SK-N-SH (cell line): ENCODE measurements around the gene RAD51B. TPM values are rescaled to one million over a fixed set of nuclear protein-coding genes. Genes with fewer than 3 reads are reported as not detected.
"Not testable (repeated sequence)": the region's sequence is repeated elsewhere in the genome, so short reads cannot be mapped to it uniquely, and the experiment has no call there.

Experiments
- CTCF ChIA-PET: fragments of 300-600, 350-600 bp; formaldehyde crosslinking; extraction: SDS; loops from one replicate; lab custom pipeline; 2021; lab: Yijun Ruan, JAX
- POLR2A ChIA-PET: fragments of 350-600 bp; sonication (Branson Sonifier 250); formaldehyde crosslinking; extraction: SDS; loops from one replicate; lab custom pipeline; 2020; ENCODE audit warnings: antibody characterized with exemption, inconsistent platforms; lab: Yijun Ruan, JAX
- DNase-seq: peaks from one replicate; pipeline ENCODE4 v3.0.0; 2012
- H2AFZ ChIP-seq: fragments of 200-600 bp; sonication (generic); 2 replicates; pipeline ENCODE4 v1.8.1; 2016; ENCODE audit warnings: antibody characterized with exemption, mild to moderate bottlenecking, low read depth
- H3F3A ChIP-seq: fragments of 200-600 bp; sonication (generic); replicated peaks from 2 replicates; pipeline ENCODE3; 2016; ENCODE audit warnings: antibody characterized with exemption, mild to moderate bottlenecking; ENCODE audit not compliant: insufficient read depth
- H3K27ac ChIP-seq, 2 experiments: fragments of 200-500 bp in 1 of 2; fragments of 200-600 bp in 1 of 2; sonication (Bioruptor generic) in 1 of 2; sonication (generic), shearing (Covaris generic) in 1 of 2; 2 replicates each; pipeline versions ENCODE4 v1.5.1 to v1.6.1; 2014 to 2016; ENCODE audit warnings: low read depth in 2 of 2, inconsistent platforms in 1 of 2, low read length in 1 of 2, mild to moderate bottlenecking in 1 of 2, mixed read lengths in 1 of 2
- H3K27me3 ChIP-seq: fragments of 200-600 bp; sonication (generic), shearing (Covaris generic); 2 replicates; pipeline ENCODE4 v1.6.1; 2016; ENCODE audit warnings: mixed run types; ENCODE audit not compliant: insufficient read depth
- H3K36me3 ChIP-seq, 2 experiments: fragments of 200-500 bp in 1 of 2; fragments of 200-600 bp in 1 of 2; sonication (Bioruptor generic) in 1 of 2; sonication (generic) in 1 of 2; replicated peaks in 1 of 2; 2 replicates each; pipeline versions ENCODE3 to v1.5.1; 2014 to 2016; ENCODE audit warnings: low read length in 1 of 2, mild to moderate bottlenecking in 1 of 2; ENCODE audit not compliant: insufficient read depth in 2 of 2, control insufficient read depth in 1 of 2
- H3K4me1 ChIP-seq, 2 experiments: fragments of 200-500 bp in 1 of 2; fragments of 200-600 bp in 1 of 2; sonication (Bioruptor generic) in 1 of 2; sonication (generic), shearing (Covaris generic) in 1 of 2; 2 replicates each; pipeline versions ENCODE4 v1.5.1 to v1.6.1; 2014 to 2016; ENCODE audit warnings: low read depth in 1 of 2, low read length in 1 of 2, mixed run types in 1 of 2; ENCODE audit not compliant: insufficient read depth in 2 of 2, control insufficient read depth in 1 of 2
- H3K4me2 ChIP-seq: fragments of 200-600 bp; sonication (generic), shearing (Covaris generic); 2 replicates; pipeline ENCODE4 v1.6.1; 2017; ENCODE audit warnings: mixed run types
- H3K4me3 ChIP-seq, 2 experiments: fragments of 200-500 bp in 1 of 2; fragments of 200-600 bp in 1 of 2; sonication (Bioruptor generic) in 1 of 2; sonication (generic), shearing (Covaris generic) in 1 of 2; 2 replicates each; pipeline versions ENCODE4 v1.5.1 to v1.8.1; 2014 to 2016; ENCODE audit warnings: low read depth in 2 of 2, inconsistent platforms in 1 of 2, low read length in 1 of 2, mild to moderate bottlenecking in 1 of 2, mixed read lengths in 1 of 2, moderate library complexity in 1 of 2
- H3K79me2 ChIP-seq: fragments of 200-600 bp; sonication (generic); 2 replicates; pipeline ENCODE4 v1.8.1; 2017; ENCODE audit warnings: mild to moderate bottlenecking; ENCODE audit not compliant: insufficient read depth
- H3K9ac ChIP-seq: fragments of 200-600 bp; sonication (generic); 2 replicates; pipeline ENCODE4 v1.6.1; 2017; ENCODE audit warnings: mixed run types
- H3K9me2 ChIP-seq: fragments of 200-600 bp; sonication (generic); 2 replicates; pipeline ENCODE4 v1.6.1; 2017; ENCODE audit warnings: mixed run types
- H3K9me3 ChIP-seq: fragments of 200-600 bp; sonication (generic); 2 replicates; pipeline ENCODE4 v1.6.1; 2017; ENCODE audit warnings: mixed run types, mild to moderate bottlenecking, moderate library complexity
- H4K20me1 ChIP-seq: fragments of 200-600 bp; sonication (generic); 2 replicates; pipeline ENCODE4 v1.6.1; 2017; ENCODE audit warnings: mild to moderate bottlenecking, mixed run types; ENCODE audit not compliant: insufficient read depth
- MEF2A ChIP-seq: IDR thresholded peaks from 2 replicates; pipeline ENCODE4 v1.4.0; 2012; ENCODE audit warnings: low read depth, borderline replicate concordance
- RCOR1 ChIP-seq: fragments of 150-350 bp; IDR thresholded peaks from 2 replicates; pipeline ENCODE4 v1.6.1; 2017; ENCODE audit warnings: antibody characterized with exemption, low read length
- REST ChIP-seq: IDR thresholded peaks from 2 replicates; pipeline ENCODE4 v1.6.1; 2012; ENCODE audit warnings: mild to moderate bottlenecking, low read depth, low read length, moderate library complexity
- RFX5 ChIP-seq: IDR thresholded peaks from 2 replicates; pipeline ENCODE4 v1.6.1; 2012; ENCODE audit warnings: mild to moderate bottlenecking, improper control_type of control experiment, low read length
- TAF1 ChIP-seq: IDR thresholded peaks from 2 replicates; pipeline ENCODE4 v1.6.1; 2012; ENCODE audit warnings: low read depth, mild to moderate bottlenecking, low read length, moderate library complexity, borderline replicate concordance
- YY1 ChIP-seq: IDR thresholded peaks from 2 replicates; pipeline ENCODE4 v1.4.0; 2012; ENCODE audit warnings: low read depth, mild to moderate bottlenecking
- WGBS: methylation state at CpG from one replicate; pipeline ENCODE4 v1.1.6; 2017; ENCODE audit warnings: low lambda C conversion rate; 5-methylcytosine and 5-hydroxymethylcytosine counted together
- polyA plus RNA-seq, 3 experiments: library from polyadenylated mRNA; depleted of rRNA; stranded (reverse); fragments of >200 nt; gene quantifications; 2 replicates each; pipeline ENCODE4 v1.2.3, GENCODE V29; 2012
- TF ChIP-seq, protein P1 (sequence below): IDR thresholded peaks from 2 replicates; pipeline ENCODE4 v1.4.0; 2012; ENCODE audit warnings: low read depth

The RAD51B gene
- polyA plus RNA-seq, 1 of the 3 experiments (the other 2 are of a cell fraction) = 6.0 TPM

DNA sequence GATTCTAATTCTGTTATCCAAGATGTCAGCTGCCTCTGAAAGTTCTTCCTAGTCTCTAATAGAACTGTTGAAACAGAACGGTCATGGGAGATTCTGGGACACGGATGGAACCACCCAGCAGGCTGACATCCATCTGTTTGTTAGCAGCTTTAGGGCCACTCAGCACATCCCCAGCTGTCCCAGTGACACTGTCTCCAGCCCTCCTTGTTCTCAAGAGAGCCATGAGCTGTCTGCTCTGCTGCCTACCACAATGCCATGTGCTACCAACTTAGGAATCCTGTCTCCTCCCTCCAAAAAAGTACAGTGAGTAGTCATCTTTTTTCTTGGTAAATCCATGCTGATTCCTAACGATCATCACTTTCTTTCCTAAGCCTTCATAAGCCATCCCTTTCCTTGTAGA is 842.8 kb downstream of the RAD51B start:
- no peaks in the 10 kb centered on the region for H3K27me3 ChIP-seq
- H3K4me3 ChIP-seq = no peak overlapping the region
- H3K27ac ChIP-seq = no peak overlapping the region
- 95% methylated on average over 3 of the region's 3 CpGs for WGBS
- ChIA-PET CTCF (interaction anchor here (1.0 kb wide), 1 partner anchor 414 kb away, joined by 4 read pairs; no protein-coding TSS in a partner anchor), POLR2A (no interaction called here)
- H3K79me2 ChIP-seq = no peaks in the 10 kb centered on the region
- no peak overlapping the region for H3K4me2 ChIP-seq
- no peaks in the 10 kb centered on the region for H3K9me3 ChIP-seq
- H2AFZ ChIP-seq = no peak overlapping the region
- no peak for DNase-seq
- H3K4me1 ChIP-seq = peaks cover 9 to 19% of the 10 kb centered on the region in 2 experiments
- no peaks in the 10 kb centered on the region for H3K36me3 ChIP-seq
- TF ChIP-seq YY1 = no peak
- no peak for TF ChIP-seq RFX5
- TF ChIP-seq TAF1 = no peak
- no peak for TF ChIP-seq REST
- TF ChIP-seq MEF2A = no peak
- H4K20me1 ChIP-seq = no peaks in the 10 kb centered on the region
- no peak overlapping the region for H3K9ac ChIP-seq
- peaks cover 18% of the 10 kb centered on the region for H3F3A ChIP-seq
- no peaks in the 10 kb centered on the region for H3K9me2 ChIP-seq

DNA sequence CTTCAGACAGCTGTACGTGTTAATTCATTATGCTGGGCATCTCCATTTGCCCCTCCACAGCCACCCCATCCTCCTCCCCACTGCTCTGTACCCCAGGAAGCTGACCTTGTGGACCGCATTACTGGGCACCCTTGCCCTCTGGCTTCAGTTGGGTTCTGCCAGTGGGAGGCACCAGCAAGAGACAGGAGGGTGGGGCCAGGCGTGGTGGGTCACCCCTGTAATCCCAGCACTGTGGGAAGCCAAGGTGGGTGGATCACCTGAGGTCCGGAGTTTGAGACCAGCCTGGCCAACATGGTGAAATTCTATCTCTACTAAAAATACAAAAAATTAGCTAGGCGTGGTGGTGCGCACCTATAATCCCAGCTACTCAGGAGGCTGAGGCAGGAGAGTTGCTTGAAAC is 843.2 kb downstream of the RAD51B start:
- H3K9ac ChIP-seq, H4K20me1 ChIP-seq, H3K27me3 ChIP-seq, H3K79me2 ChIP-seq, DNase-seq, H2AFZ ChIP-seq, H3K4me3 ChIP-seq, H3K36me3 ChIP-seq, H3K27ac ChIP-seq, H3K9me3 ChIP-seq, H3K4me2 ChIP-seq, H3K9me2 ChIP-seq, POLR2A ChIA-PET: not testable (repeated sequence)
- peaks cover 18% of the 10 kb centered on the region for H3F3A ChIP-seq
- CTCF ChIA-PET = interaction anchor here (1.0 kb wide), 1 partner anchor 414 kb away, joined by 4 read pairs; no protein-coding TSS in a partner anchor
- 94% methylated on average over 5 of the region's 6 CpGs for WGBS
- peaks cover 9 to 19% of the 10 kb centered on the region in 2 experiments for H3K4me1 ChIP-seq

DNA sequence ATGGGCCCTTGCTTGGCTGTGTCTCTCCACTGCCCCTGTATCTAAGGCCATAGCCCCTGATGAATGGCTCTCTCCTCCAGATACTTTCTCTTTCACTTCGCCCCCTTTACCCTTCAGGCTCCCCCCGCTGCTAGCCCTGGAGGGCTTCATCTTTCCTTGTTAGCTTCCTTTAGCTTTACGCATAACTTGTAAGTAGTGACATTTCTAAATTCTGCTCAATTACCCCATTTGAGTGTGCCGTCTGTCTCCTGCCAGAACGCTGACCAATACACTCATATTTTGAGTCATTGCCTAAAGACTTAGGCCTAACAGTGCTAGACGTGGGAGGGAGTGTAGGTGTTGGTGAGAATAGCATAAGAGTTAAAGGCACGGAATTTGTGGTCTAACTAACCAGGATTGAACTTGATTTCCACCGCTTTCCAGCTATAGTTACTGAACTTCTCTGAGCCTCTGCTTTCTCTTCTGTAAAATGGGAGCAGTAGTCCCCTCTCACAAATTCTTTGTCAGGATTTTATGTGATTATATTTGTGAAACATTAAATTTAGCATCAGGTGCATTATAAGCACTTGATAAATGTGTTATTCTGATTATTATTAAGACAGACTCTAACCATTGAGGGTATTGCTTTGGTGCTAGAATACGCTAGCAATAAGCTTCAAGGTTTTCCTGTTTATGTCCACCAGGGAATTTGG is 844.0 kb downstream of the RAD51B start:
- H4K20me1 ChIP-seq = no peaks in the 10 kb centered on the region
- H3K9me3 ChIP-seq = no peaks in the 10 kb centered on the region
- H3K4me2 ChIP-seq = no peak overlapping the region
- POLR2A ChIA-PET = no interaction called here
- no peak overlapping the region for H3K4me3 ChIP-seq
- H3K27ac ChIP-seq = no peak overlapping the region
- H3K79me2 ChIP-seq = no peaks in the 10 kb centered on the region
- H3K27me3 ChIP-seq = no peaks in the 10 kb centered on the region
- H3K4me1 ChIP-seq = peaks cover 9 to 19% of the 10 kb centered on the region in 2 experiments
- H3F3A ChIP-seq = peaks cover 18% of the 10 kb centered on the region
- no peak for DNase-seq
- TF ChIP-seq, protein P1, sequence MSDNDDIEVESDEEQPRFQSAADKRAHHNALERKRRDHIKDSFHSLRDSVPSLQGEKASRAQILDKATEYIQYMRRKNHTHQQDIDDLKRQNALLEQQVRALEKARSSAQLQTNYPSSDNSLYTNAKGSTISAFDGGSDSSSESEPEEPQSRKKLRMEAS = no peak
- TF ChIP-seq RCOR1 = no peak
- TF ChIP-seq, all 33 proteins: peak for 0
- Histone ChIP-seq H3K9me2 (no peaks in the 10 kb centered on the region), H3K36me3 (no peaks in the 10 kb centered on the region), H3K9ac (no peak overlapping the region), H2AFZ (no peak overlapping the region)
- WGBS = 90% methylated on average over 9 of the region's 9 CpGs
- CTCF ChIA-PET = interaction anchor here (0.9 to 1.0 kb wide), 3 partner anchors 126 to 415 kb away, joined by 3 to 4 read pairs (median 4); no protein-coding TSS in a partner anchor
